Upper lobe of right lung (tissue), 1 donor: ENCODE results near the gene RBM20. TPM values are rescaled to one million over a fixed set of nuclear protein-coding genes. Genes with fewer than 3 reads are reported as not detected.

Experiments used
- ATAC-seq: fragments of 200-7000 bp; cut with Tn5 transposase; one replicate; pipeline ENCODE4 v1.9.1; 2020; ENCODE audit warnings: mild to moderate bottlenecking, moderate library complexity
- DNase-seq: peaks from one replicate; pipeline ENCODE4 v3.0.0-alpha.2; 2020
- H3K27ac ChIP-seq: fragments of 200-600 bp; one replicate; pipeline ENCODE4 v1.8.0; 2022
- H3K27me3 ChIP-seq: fragments of 200-600 bp; one replicate; pipeline ENCODE4 v1.8.0; 2022; ENCODE audit warnings: mild to moderate bottlenecking
- H3K36me3 ChIP-seq: fragments of 200-600 bp; one replicate; pipeline ENCODE4 v1.8.0; 2022
- H3K4me1 ChIP-seq: fragments of 200-600 bp; one replicate; pipeline ENCODE4 v1.8.0; 2022
- H3K4me3 ChIP-seq: fragments of 200-600 bp; one replicate; pipeline ENCODE4 v1.8.0; 2022; ENCODE audit warnings: mild to moderate bottlenecking
- H3K9me3 ChIP-seq: fragments of 200-600 bp; one replicate; pipeline ENCODE4 v1.8.0; 2022
- intact Hi-C: fragments of 100-400 bp; cut with DNase I; formaldehyde crosslinking; loops from one replicate; pipeline ENCODE4 v1.11.0; 2022
- total RNA-seq: library from RNA; stranded (reverse); fragmentation: NEBNext Ultra II Directional; extraction: Animal tissue kit (Norgen Biotek cat#: 25700); gene quantifications from one replicate; pipeline ENCODE4 v1.2.1, GENCODE V29; 2021
- TF ChIP-seq, protein P1 (sequence below): fragments of 200-600 bp; IDR thresholded peaks from one replicate; pipeline ENCODE4 v1.8.0; 2022; ENCODE audit warnings: antibody characterized with exemption
- donor health status: DM: no; HTN: yes; CAD: no; lungs with severe emphysema.

RBM20 gene
- total RNA-seq, 1 donor from 2014 or later = 0.41 TPM

- TF ChIP-seq, protein P1, sequence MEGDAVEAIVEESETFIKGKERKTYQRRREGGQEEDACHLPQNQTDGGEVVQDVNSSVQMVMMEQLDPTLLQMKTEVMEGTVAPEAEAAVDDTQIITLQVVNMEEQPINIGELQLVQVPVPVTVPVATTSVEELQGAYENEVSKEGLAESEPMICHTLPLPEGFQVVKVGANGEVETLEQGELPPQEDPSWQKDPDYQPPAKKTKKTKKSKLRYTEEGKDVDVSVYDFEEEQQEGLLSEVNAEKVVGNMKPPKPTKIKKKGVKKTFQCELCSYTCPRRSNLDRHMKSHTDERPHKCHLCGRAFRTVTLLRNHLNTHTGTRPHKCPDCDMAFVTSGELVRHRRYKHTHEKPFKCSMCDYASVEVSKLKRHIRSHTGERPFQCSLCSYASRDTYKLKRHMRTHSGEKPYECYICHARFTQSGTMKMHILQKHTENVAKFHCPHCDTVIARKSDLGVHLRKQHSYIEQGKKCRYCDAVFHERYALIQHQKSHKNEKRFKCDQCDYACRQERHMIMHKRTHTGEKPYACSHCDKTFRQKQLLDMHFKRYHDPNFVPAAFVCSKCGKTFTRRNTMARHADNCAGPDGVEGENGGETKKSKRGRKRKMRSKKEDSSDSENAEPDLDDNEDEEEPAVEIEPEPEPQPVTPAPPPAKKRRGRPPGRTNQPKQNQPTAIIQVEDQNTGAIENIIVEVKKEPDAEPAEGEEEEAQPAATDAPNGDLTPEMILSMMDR = no peak
- intact Hi-C loops = no loop called here
- Histone ChIP-seq H3K27ac (no peak overlapping the region), H3K27me3 (no peaks in the 10 kb centered on the region), H3K9me3 (no peaks in the 10 kb centered on the region), H3K4me3 (no peak overlapping the region), H3K4me1 (peaks cover 7% of the 10 kb centered on the region), H3K36me3 (no peaks in the 10 kb centered on the region)
- DNase-seq (peak; percentile 86), ATAC-seq (peak; percentile 84)
These were observed 196.2 kb downstream of the RBM20 start for GRCh38 chr10:110840225-110840922.

DNA sequence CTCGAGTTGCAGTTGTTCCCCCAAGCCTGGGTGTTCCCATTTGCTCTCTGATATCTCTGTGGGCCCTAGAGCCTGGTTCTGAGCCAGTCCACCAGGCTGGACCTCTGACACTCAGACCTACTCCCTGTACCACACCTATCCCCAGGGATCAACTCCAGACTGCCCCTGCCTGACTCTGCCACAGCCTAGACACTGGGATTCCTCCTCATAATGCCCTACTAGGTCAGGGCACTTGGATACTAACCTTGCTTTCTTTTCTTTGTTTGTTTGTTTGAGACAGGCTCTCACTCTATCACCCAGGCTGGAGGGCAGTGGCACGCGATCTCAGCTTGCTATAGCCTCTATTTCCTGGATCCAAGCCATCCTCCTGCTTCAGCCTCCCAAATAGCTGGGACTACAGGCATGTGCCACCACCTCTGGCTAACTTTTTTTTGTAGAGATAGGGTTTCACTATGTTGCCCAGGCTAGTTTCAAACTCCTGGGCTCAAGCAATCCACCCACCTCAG is 196.8 kb downstream of the RBM20 start:
- H3K27me3 ChIP-seq = no peaks in the 10 kb centered on the region
- TF ChIP-seq, protein P1 = no peak
- H3K4me3 ChIP-seq = no peak overlapping the region
- no peak overlapping the region for H3K27ac ChIP-seq
- intact Hi-C loops = no loop called here
- ATAC-seq (no peak), DNase-seq (no peak)
- no peaks in the 10 kb centered on the region for H3K9me3 ChIP-seq
- peaks cover 4% of the 10 kb centered on the region for H3K4me1 ChIP-seq
- no peaks in the 10 kb centered on the region for H3K36me3 ChIP-seq

DNA sequence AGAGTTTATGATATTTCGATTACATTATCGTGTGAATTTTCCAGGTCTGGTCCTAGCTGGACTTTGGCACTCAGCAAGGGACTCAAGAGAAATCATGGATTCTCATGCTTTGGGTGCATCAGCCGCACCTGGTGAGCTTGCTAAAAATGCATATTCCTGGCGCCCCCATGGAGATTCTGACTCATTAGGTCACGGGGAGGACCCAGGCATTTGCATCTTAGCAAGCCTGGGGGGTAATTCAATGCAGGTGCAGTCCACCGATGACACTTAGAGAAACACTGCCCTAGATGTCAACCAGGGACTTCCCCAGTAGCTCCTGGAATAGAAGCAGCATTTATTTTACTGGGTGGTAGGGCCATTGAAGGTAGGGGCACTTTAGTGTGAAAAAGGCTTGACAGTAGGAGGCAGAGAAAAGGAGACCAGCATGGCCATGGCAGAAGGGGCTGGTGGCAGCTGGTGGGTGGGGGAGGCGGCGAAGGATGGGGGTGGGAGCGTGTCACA is 197.7 kb downstream of the RBM20 start:
- ATAC-seq (no peak), DNase-seq (no peak)
- H3K36me3 ChIP-seq = no peaks in the 10 kb centered on the region
- H3K27me3 ChIP-seq = no peaks in the 10 kb centered on the region
- no peak overlapping the region for H3K4me3 ChIP-seq
- no peaks in the 10 kb centered on the region for H3K9me3 ChIP-seq
- peaks cover 4% of the 10 kb centered on the region for H3K4me1 ChIP-seq
- TF ChIP-seq, protein P1 = no peak
- H3K27ac ChIP-seq = no peak overlapping the region
- intact Hi-C loops = no loop called here

DNA sequence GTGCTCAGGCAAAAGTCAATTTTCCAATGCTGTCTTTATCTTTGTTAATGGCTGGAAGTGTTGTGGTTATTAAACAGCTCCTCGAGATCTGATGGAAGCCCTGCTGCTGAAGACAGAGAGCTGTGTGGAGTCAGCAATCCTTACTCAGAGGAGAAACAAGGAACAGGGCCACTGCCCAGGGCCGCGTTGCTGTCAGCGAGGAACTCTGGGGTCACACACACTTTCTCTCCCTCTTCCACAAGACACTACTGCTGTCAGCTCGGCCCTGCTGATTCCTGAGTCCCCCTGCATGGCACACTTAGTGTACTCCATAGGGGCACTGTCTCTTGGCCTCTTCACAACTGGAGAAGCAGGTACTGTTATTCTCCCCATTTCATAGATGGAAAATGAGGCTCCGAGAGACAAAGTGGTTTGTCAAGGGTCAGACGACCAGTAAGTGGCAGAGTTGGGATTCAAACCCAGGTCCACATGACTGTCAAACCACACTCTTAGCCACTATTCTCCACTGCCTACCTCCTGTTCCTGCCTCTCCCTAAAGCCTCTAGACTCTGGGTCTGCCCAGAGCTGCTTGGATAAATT is 198.3 kb downstream of the RBM20 start:
- Histone ChIP-seq H3K27me3 (no peaks in the 10 kb centered on the region), H3K4me1 (peaks cover 4% of the 10 kb centered on the region), H3K9me3 (no peaks in the 10 kb centered on the region), H3K4me3 (no peak overlapping the region), H3K27ac (no peak overlapping the region), H3K36me3 (no peaks in the 10 kb centered on the region)
- intact Hi-C loops = no loop called here
- TF ChIP-seq, protein P1 = no peak
- ATAC-seq (no peak), DNase-seq (no peak)

DNA sequence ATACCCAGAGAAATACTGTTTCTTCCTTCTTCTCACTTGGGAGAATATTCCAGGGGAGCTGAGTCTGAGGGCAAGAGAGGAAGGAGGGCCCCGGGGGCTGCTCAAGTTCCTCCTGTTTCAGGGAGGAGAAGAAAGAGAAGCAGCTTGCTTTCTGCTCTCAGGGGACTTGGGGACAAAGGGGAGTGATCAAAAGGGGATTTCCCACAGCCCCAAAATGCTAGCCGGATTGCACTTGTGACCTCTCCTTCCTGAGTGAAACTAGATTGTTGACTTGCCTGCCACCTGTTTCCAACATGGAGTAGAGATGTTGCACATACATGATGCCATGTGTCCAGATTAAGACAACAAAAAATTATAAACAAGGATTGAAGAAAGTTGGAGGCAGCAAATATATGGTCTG is 198.9 kb downstream of the RBM20 start:
- H3K27ac ChIP-seq = no peak overlapping the region
- H3K36me3 ChIP-seq = no peaks in the 10 kb centered on the region
- intact Hi-C loops = no loop called here
- ATAC-seq = no peak
- no peak overlapping the region for H3K4me3 ChIP-seq
- no peaks in the 10 kb centered on the region for H3K4me1 ChIP-seq
- DNase-seq = no peak
- H3K9me3 ChIP-seq = no peaks in the 10 kb centered on the region
- H3K27me3 ChIP-seq = no peaks in the 10 kb centered on the region
- TF ChIP-seq, protein P1 = no peak
